GM23338 (cell line): ENCODE results near the gene WDR1. TPM values are rescaled to one million over a fixed set of nuclear protein-coding genes. Genes with fewer than 3 reads are reported as not detected.

Experiments used
- ATAC-seq: fragments of 200-7000 bp; cut with Tn5 transposase; 3 replicates; pipeline ENCODE4 v1.9.1; 2020
- DNase-seq: peaks from one replicate; pipeline ENCODE4 v3.0.0-alpha.2; 2015; ENCODE audit warnings: low spot score
- H2AFZ ChIP-seq: fragments of 200-600 bp; sonication (generic); 2 replicates; pipeline ENCODE4 v1.8.0; 2016; ENCODE audit warnings: antibody characterized with exemption, mild to moderate bottlenecking, moderate library complexity
- H3F3A ChIP-seq: fragments of 200-600 bp; sonication (generic); replicated peaks from 2 replicates; pipeline ENCODE4 v1.8.0; 2017; ENCODE audit warnings: antibody characterized with exemption, mixed run types, low read depth
- H3K27ac ChIP-seq: fragments of 200-600 bp; sonication (generic); 2 replicates; pipeline ENCODE4 v1.6.1; 2016; ENCODE audit warnings: low read depth
- H3K27me3 ChIP-seq: fragments of 200-600 bp; sonication (generic); 2 replicates; pipeline ENCODE4 v1.8.0; 2016; ENCODE audit warnings: mild to moderate bottlenecking, mixed run types, moderate library complexity; ENCODE audit not compliant: insufficient read depth
- H3K36me3 ChIP-seq: fragments of 200-600 bp; sonication (generic); 2 replicates; pipeline ENCODE4 v1.8.0; 2016; ENCODE audit warnings: mild to moderate bottlenecking; ENCODE audit not compliant: insufficient read depth
- H3K4me1 ChIP-seq: fragments of 200-600 bp; sonication (generic); 2 replicates; pipeline ENCODE4 v1.8.0; 2016; ENCODE audit warnings: mild to moderate bottlenecking, moderate library complexity; ENCODE audit not compliant: insufficient read depth
- H3K4me2 ChIP-seq: fragments of 200-600 bp; sonication (generic); 2 replicates; pipeline ENCODE4 v1.7.1; 2017; ENCODE audit warnings: mixed run types
- H3K4me3 ChIP-seq: fragments of 200-600 bp; sonication (generic); 2 replicates; pipeline ENCODE4 v1.6.1; 2016; ENCODE audit warnings: mixed run types
- H3K79me2 ChIP-seq: fragments of 200-600 bp; sonication (generic); replicated peaks from 2 replicates; pipeline ENCODE4 v1.8.0; 2017; ENCODE audit warnings: mild to moderate bottlenecking; ENCODE audit not compliant: insufficient read depth
- H3K9me2 ChIP-seq: fragments of 200-600 bp; sonication (generic); 2 replicates; pipeline ENCODE4 v1.8.0; 2017; ENCODE audit not compliant: insufficient read depth
- H4K20me1 ChIP-seq: fragments of 200-600 bp; sonication (generic); replicated peaks from 2 replicates; pipeline ENCODE4 v1.8.0; 2017; ENCODE audit warnings: mild to moderate bottlenecking; ENCODE audit not compliant: insufficient read depth
- H3K27ac Mint-ChIP-seq: 2 replicates; pipeline ENCODE4 v1.8.0; 2020; ENCODE audit warnings: inconsistent platforms, mild to moderate bottlenecking, moderate library complexity, mixed read lengths
- H3K27me3 Mint-ChIP-seq: 3 replicates; pipeline ENCODE4 v1.8.0; 2022; ENCODE audit warnings: low read depth, mild to moderate bottlenecking, moderate library complexity, mixed read lengths, inconsistent platforms; ENCODE audit not compliant: insufficient read depth, poor library complexity
- H3K36me3 Mint-ChIP-seq: 3 replicates; pipeline ENCODE4 v1.8.0; 2021; ENCODE audit warnings: low read depth, mild to moderate bottlenecking, inconsistent platforms, moderate library complexity, mixed read lengths
- H3K4me1 Mint-ChIP-seq: 3 replicates; pipeline ENCODE4 v1.8.0; 2020; ENCODE audit warnings: mild to moderate bottlenecking, inconsistent platforms, mixed read lengths
- H3K4me3 Mint-ChIP-seq: 3 replicates; pipeline ENCODE4 v1.8.0; 2021; ENCODE audit warnings: moderate library complexity, mild to moderate bottlenecking, inconsistent platforms, mixed read lengths
- H3K9me3 Mint-ChIP-seq: 3 replicates; pipeline ENCODE4 v1.8.0; 2020; ENCODE audit warnings: moderate library complexity, mild to moderate bottlenecking, inconsistent platforms, mixed read lengths
- CREB1 ChIP-seq: fragments of 250-450 bp; sonication (Bioruptor Pico); IDR thresholded peaks from 2 replicates; pipeline ENCODE4 v1.5.0; 2020; ENCODE audit warnings: low read depth, mild to moderate bottlenecking, moderate library complexity
- CTCF ChIP-seq, 2 experiments: fragments of 200-600 bp in 1 of 2; sonication (generic) in 1 of 2; conservative IDR thresholded peaks; 2 replicates each; pipeline versions ENCODE4 v1.5.1 to v1.6.1; 2016 to 2017; ENCODE audit warnings: antibody characterized with exemption in 2 of 2, low read depth in 2 of 2, mild to moderate bottlenecking in 2 of 2, moderate library complexity in 1 of 2
- ETS1 ChIP-seq: IDR thresholded peaks from 2 replicates; pipeline ENCODE4 v1.6.1; 2016; ENCODE audit warnings: antibody characterized with exemption
- EZH2 ChIP-seq: fragments of 200-600 bp; sonication (generic); IDR thresholded peaks from one replicate; pipeline ENCODE4 v1.8.0; 2017; ENCODE audit warnings: antibody characterized with exemption, mild to moderate bottlenecking, low read depth; ENCODE audit not compliant: unreplicated experiment
- EZH2phosphoT487 ChIP-seq: fragments of 200-600 bp; sonication (generic); IDR thresholded peaks from one replicate; pipeline ENCODE4 v1.8.1; 2018; ENCODE audit warnings: antibody characterized with exemption; ENCODE audit not compliant: unreplicated experiment
- JUNB ChIP-seq: IDR thresholded peaks from one replicate; pipeline ENCODE4 v1.6.1; 2016; ENCODE audit warnings: antibody characterized with exemption; ENCODE audit not compliant: unreplicated experiment
- NANOG ChIP-seq: IDR thresholded peaks from 2 replicates; pipeline ENCODE4 v1.6.1; 2016; ENCODE audit warnings: antibody characterized with exemption, borderline replicate concordance
- POLR2AphosphoS5 ChIP-seq: IDR thresholded peaks from 2 replicates; pipeline ENCODE4 v1.6.1; 2016; ENCODE audit warnings: antibody characterized with exemption, low read depth
- REST ChIP-seq: IDR thresholded peaks from one replicate; pipeline ENCODE4 v1.6.1; 2018; ENCODE audit warnings: antibody characterized with exemption; ENCODE audit not compliant: unreplicated experiment
- STAT1 ChIP-seq: IDR thresholded peaks from one replicate; pipeline ENCODE4 v1.6.1; 2016; ENCODE audit warnings: antibody characterized with exemption; ENCODE audit not compliant: unreplicated experiment
- ZNF114 ChIP-seq: fragments of 250-450 bp; sonication (Bioruptor Pico); IDR thresholded peaks from 2 replicates; pipeline ENCODE4 v1.5.0; 2020; ENCODE audit warnings: mild to moderate bottlenecking, moderate library complexity
- ZNF331 ChIP-seq: fragments of 250-450 bp; sonication (Bioruptor Pico); IDR thresholded peaks from 2 replicates; pipeline ENCODE4 v1.5.0; 2020; ENCODE audit warnings: low read depth, mild to moderate bottlenecking, moderate library complexity
- ZNF462 ChIP-seq: fragments of 250-450 bp; sonication (Bioruptor Pico); IDR thresholded peaks from 2 replicates; pipeline ENCODE4 v1.5.0; 2020; ENCODE audit warnings: mild to moderate bottlenecking, moderate library complexity
- polyA plus RNA-seq: library from polyadenylated mRNA; unstranded; fragments of >200 nt; fragmentation: Nextera tagmentation; extraction: Ambion mirVana; gene quantifications from 2 replicates; pipeline ENCODE4 v1.2.1, GENCODE V29; 2016
- total RNA-seq: library from RNA; depleted of rRNA; stranded (reverse); fragments of >200 nt; shearing (Covaris generic); gene quantifications from 2 replicates; pipeline ENCODE4 v1.2.3, GENCODE V29; 2014

The WDR1 gene
- total and polyA plus RNA-seq, 2 experiments from 2014 or later = 93.2 to 248 TPM

- Histone ChIP-seq H3K4me1 (no peaks in the 10 kb centered on the region), H3K36me3 (peaks cover 38% of the 10 kb centered on the region), H3K27me3 (no peaks in the 10 kb centered on the region), H3K79me2 (no peaks in the 10 kb centered on the region), H3F3A (no peaks in the 10 kb centered on the region), H3K9me2 (no peaks in the 10 kb centered on the region), H2AFZ (no peak overlapping the region), H3K27ac (no peak overlapping the region), H3K4me3 (no peak overlapping the region), H4K20me1 (no peaks in the 10 kb centered on the region; the same call in 1 of the 2 replicates), H3K4me2 (no peak overlapping the region)
- no peak for TF ChIP-seq STAT1
- no peak for TF ChIP-seq ETS1
- TF ChIP-seq NANOG = no peak
- TF ChIP-seq ZNF114 = no peak
- no peak for TF ChIP-seq JUNB
- no peak for TF ChIP-seq EZH2
- no peak for TF ChIP-seq EZH2phosphoT487
- TF ChIP-seq CTCF (conservative IDR thresholded peaks at IDR 0.05; ENCODE audit: low read depth in 2 of 2) = no peak
- no peak for TF ChIP-seq REST
- TF ChIP-seq ZNF331 = no peak
- no peak for TF ChIP-seq ZNF462 (CRISPR knock-in tag)
- TF ChIP-seq POLR2AphosphoS5 = no peak
- TF ChIP-seq CREB1 = no peak
- H3K27ac Mint-ChIP-seq = no peak overlapping the region
- H3K27me3 Mint-ChIP-seq = peaks cover 4% of the 10 kb centered on the region
- ATAC-seq (no peak), DNase-seq (no peak)
- H3K4me1 Mint-ChIP-seq = no peaks in the 10 kb centered on the region; the same call in 2 of the 3 replicates
- H3K36me3 Mint-ChIP-seq = peaks cover 97% of the 10 kb centered on the region
- no peak overlapping the region for H3K4me3 Mint-ChIP-seq
- H3K9me3 Mint-ChIP-seq = no peaks in the 10 kb centered on the region
Observed at GRCh38 chr4:10079256-10079655, 37.3 kb downstream of the WDR1 start.
